DOHH2 (cell line): ENCODE measurements around the gene SIK2.

Experiments used
- H3F3A ChIP-seq: fragments of 200-600 bp; sonication (generic), shearing (Covaris generic); 2 replicates; pipeline ENCODE4 v1.6.0; 2016; ENCODE audit warnings: antibody characterized with exemption, mild to moderate bottlenecking; ENCODE audit not compliant: control insufficient read depth, insufficient read depth
- H3K27ac ChIP-seq: fragments of 200-600 bp; sonication (generic); 2 replicates; pipeline ENCODE4 v1.5.1; 2014; ENCODE audit warnings: low read depth, mild to moderate bottlenecking, low read length, moderate library complexity
- H3K27me3 ChIP-seq: fragments of 200-600 bp; sonication (generic); 2 replicates; pipeline ENCODE4 v1.6.1; 2014; ENCODE audit warnings: mild to moderate bottlenecking, low read length, mixed read lengths; ENCODE audit not compliant: control insufficient read depth
- H3K36me3 ChIP-seq: fragments of 200-600 bp; sonication (generic); 2 replicates; pipeline ENCODE4 v1.6.1; 2014; ENCODE audit warnings: mild to moderate bottlenecking, low read length, moderate library complexity, mixed read lengths; ENCODE audit not compliant: control insufficient read depth
- H3K4me1 ChIP-seq: fragments of 200-600 bp; sonication (generic); 2 replicates; pipeline ENCODE4 v1.6.1; 2014; ENCODE audit warnings: mild to moderate bottlenecking, low read length, mixed read lengths; ENCODE audit not compliant: control insufficient read depth
- H3K4me2 ChIP-seq: fragments of 200-600 bp; sonication (generic); 2 replicates; pipeline ENCODE4 v1.6.0; 2014; ENCODE audit warnings: mild to moderate bottlenecking, low read length, moderate library complexity
- H3K4me3 ChIP-seq: fragments of 200-600 bp; sonication (generic); 2 replicates; pipeline ENCODE4 v1.5.1; 2014; ENCODE audit warnings: mild to moderate bottlenecking, low read length, mixed read lengths
- H3K79me2 ChIP-seq: fragments of 200-600 bp; sonication (generic); 2 replicates; pipeline ENCODE4 v1.6.1; 2014; ENCODE audit warnings: mild to moderate bottlenecking, low read length, mixed read lengths; ENCODE audit not compliant: control insufficient read depth
- H3K9me2 ChIP-seq: fragments of 200-600 bp; sonication (generic); replicated peaks from 2 replicates; pipeline ENCODE4 v1.6.1; 2014; ENCODE audit warnings: mild to moderate bottlenecking, low read length, mixed read lengths; ENCODE audit not compliant: control insufficient read depth
- H3K9me3 ChIP-seq: fragments of 200-600 bp; sonication (generic); 2 replicates; pipeline ENCODE4 v1.6.1; 2014; ENCODE audit warnings: antibody characterized with exemption, low read length, mixed read lengths; ENCODE audit not compliant: control insufficient read depth, insufficient read depth
- H4K20me1 ChIP-seq: fragments of 200-600 bp; sonication (generic); 2 replicates; pipeline ENCODE4 v1.6.0; 2014; ENCODE audit warnings: low read depth, mild to moderate bottlenecking, antibody characterized with exemption, low read length, moderate library complexity; ENCODE audit not compliant: control insufficient read depth, insufficient read depth
- CTCF ChIP-seq: fragments of 200-600 bp; sonication (generic); IDR thresholded peaks from one replicate; pipeline ENCODE4 v1.5.1; 2014; ENCODE audit warnings: antibody characterized with exemption, mild to moderate bottlenecking, low read depth, low read length; ENCODE audit not compliant: poor library complexity, severe bottlenecking
- EZH2phosphoT487 ChIP-seq: fragments of 200-600 bp; sonication (generic); IDR thresholded peaks from 2 replicates; pipeline ENCODE4 v1.6.1; 2017; ENCODE audit warnings: borderline replicate concordance, mild to moderate bottlenecking, antibody characterized with exemption, low read length, moderate library complexity, mixed read lengths

Gene SIK2

DNA sequence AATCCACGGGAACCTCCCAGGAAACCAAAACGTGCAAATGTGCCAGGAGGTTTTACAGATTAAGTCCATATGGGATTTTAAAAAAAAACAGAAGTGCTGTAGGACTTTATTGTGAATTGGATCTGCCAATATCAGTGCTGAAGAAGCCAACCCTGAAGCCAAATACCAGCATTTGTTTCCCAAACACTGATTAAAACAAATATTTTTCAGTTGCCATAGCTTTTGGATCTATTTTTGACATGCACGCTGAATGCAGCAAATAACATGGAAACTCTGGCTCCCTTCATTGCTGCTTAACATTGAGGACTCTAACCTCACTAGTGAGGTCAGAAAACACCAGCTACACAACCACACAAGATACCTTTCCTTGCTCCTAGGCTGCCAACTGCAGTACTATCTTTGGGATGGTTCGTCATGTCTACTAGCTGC is 28.4 kb upstream of the SIK2 start:
- Histone ChIP-seq H3K36me3 (no peaks in the 10 kb centered on the region), H4K20me1 (no peaks in the 10 kb centered on the region), H3K4me3 (peak overlapping the region; percentile 63; the same call in 1 of the 2 replicates), H3K79me2 (no peaks in the 10 kb centered on the region), H3K9me2 (no peaks in the 10 kb centered on the region), H3F3A (no peaks in the 10 kb centered on the region), H3K4me2 (peak overlapping the region; percentile 70), H3K27me3 (no peaks in the 10 kb centered on the region), H3K27ac (no peak overlapping the region), H3K9me3 (no peaks in the 10 kb centered on the region), H3K4me1 (peaks cover 18% of the 10 kb centered on the region)
- TF ChIP-seq EZH2phosphoT487 (no peak), CTCF (no peak)

DNA sequence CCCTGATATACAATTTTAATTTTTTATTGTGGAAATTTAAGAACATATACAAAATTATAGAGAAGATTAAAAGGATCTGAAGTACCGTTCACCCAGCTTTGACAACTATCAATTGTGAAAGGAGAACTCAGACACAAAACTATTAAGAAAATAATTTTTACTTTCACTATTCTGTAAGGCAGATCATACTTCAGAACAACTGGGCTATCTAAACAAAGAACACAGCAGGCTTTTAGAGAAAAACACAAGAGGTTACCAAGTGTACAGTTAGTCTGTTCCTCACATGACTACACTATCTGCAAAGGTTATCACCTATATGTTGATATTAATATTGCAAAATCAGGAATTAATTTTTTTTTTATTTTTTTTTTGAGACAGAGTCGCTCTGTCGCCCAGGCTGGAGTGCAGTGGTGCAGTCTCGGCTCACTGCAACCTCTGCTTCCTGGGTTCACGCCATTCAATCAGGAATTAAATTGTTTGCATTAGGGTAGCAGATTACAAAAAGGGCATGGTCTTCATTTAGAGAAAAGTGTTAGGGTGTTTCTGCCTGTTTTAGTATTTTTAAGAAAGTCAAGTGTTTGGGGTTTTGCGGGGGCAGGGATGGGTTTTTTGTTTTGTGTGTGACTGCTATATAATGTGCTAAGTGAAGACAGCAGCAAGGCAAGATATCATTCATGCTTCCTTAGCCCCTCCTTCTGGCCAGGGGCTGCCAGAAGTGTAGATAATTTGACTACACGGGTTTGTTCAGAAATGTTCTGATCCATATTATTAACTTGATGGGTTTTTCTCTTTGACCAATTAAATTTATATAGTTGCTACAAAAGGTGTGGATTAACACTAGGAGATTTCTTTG is 27.6 kb upstream of the SIK2 start:
- H3F3A ChIP-seq: no peaks in the 10 kb centered on the region
- no peaks in the 10 kb centered on the region for H3K36me3 ChIP-seq
- no peaks in the 10 kb centered on the region for H4K20me1 ChIP-seq
- peaks cover 18% of the 10 kb centered on the region for H3K4me1 ChIP-seq
- no peak for TF ChIP-seq EZH2phosphoT487
- no peak for TF ChIP-seq CTCF
- H3K9me3 ChIP-seq: no peaks in the 10 kb centered on the region
- H3K27ac ChIP-seq: no peak overlapping the region
- H3K9me2 ChIP-seq: no peaks in the 10 kb centered on the region
- H3K4me3 ChIP-seq: peak overlapping the region; percentile 63
- H3K27me3 ChIP-seq: no peaks in the 10 kb centered on the region
- H3K4me2 ChIP-seq: peak overlapping the region; percentile 70
- H3K79me2 ChIP-seq: no peaks in the 10 kb centered on the region

DNA sequence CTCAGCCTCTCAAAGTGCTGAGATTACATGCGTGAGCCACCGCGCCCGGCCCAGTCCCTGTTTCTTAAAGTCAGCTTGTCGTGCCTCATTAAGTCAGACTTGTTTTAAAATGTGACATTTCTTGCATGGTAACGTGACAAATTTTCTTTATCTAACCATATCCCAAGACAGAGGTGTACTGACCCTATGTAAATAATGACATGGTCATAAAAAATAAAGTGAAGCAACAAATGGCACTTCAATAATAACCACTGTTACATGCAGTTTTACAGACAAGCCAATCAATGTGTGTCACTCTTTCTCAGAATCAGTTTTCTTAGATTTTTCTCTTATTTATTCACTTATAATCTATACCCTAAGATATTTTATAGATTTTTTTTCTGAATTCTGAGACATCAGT is 26.5 kb upstream of the SIK2 start:
- no peaks in the 10 kb centered on the region for H3K9me3 ChIP-seq
- H3K79me2 ChIP-seq: no peaks in the 10 kb centered on the region
- no peak for TF ChIP-seq CTCF
- TF ChIP-seq EZH2phosphoT487: no peak
- H3K27ac ChIP-seq: no peak overlapping the region
- H3K4me2 ChIP-seq: no peak overlapping the region
- no peaks in the 10 kb centered on the region for H3K27me3 ChIP-seq
- no peaks in the 10 kb centered on the region for H3F3A ChIP-seq
- H4K20me1 ChIP-seq: no peaks in the 10 kb centered on the region
- H3K4me1 ChIP-seq: peaks cover 20% of the 10 kb centered on the region
- no peaks in the 10 kb centered on the region for H3K9me2 ChIP-seq
- H3K4me3 ChIP-seq: no peak overlapping the region
- no peaks in the 10 kb centered on the region for H3K36me3 ChIP-seq
